Dendritic cell treated with granulocyte-macrophage colony-stimulating factor and Interleukin-4, amounts not matched to agents 40 ng/mL and 50 ng/mL, for 4 days (primary cell): ENCODE measurements around the gene ST6GALNAC5.

Experiments
- H3K27ac Mint-ChIP-seq: one replicate; pipeline ENCODE4 v1.8.0; 2022; ENCODE audit warnings: mild to moderate bottlenecking, mixed read lengths
- H3K27me3 Mint-ChIP-seq: one replicate; pipeline ENCODE4 v1.8.0; 2022; ENCODE audit warnings: mild to moderate bottlenecking, mixed read lengths
- H3K36me3 Mint-ChIP-seq: one replicate; pipeline ENCODE4 v1.8.0; 2022; ENCODE audit warnings: low read depth, mixed read lengths
- H3K4me1 Mint-ChIP-seq: one replicate; pipeline ENCODE4 v1.8.0; 2022; ENCODE audit warnings: low read depth, mixed read lengths
- H3K4me3 Mint-ChIP-seq: one replicate; pipeline ENCODE4 v1.8.0; 2022; ENCODE audit warnings: mild to moderate bottlenecking, moderate library complexity, mixed read lengths
- H3K9me3 Mint-ChIP-seq: one replicate; pipeline ENCODE4 v1.8.0; 2022; ENCODE audit warnings: mixed read lengths
- intact Hi-C: fragments of 100-400 bp; cut with micrococcal nuclease; formaldehyde crosslinking; loops from one replicate; pipeline ENCODE4 v1.15.0; 2022

Gene ST6GALNAC5

DNA sequence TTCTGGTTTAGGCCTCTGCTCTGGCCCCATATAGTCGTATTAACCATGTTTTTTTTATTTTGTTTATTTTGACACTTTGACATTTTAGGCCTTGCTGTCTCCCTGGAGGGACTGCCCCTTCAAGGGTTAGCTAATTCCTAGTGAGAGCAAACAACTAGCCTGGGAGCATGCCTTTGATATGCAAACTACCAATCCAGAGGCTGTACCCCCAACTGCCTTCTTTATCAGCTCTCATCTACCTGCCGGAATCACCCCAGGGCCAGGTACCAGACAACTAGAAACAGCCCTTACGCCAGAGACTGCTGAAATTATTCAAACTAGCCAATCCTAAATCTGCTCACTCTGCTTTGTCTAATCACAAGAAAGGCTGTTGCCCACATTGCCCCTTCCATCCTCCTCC lies 13.0 kb upstream of the ST6GALNAC5 start:
- intact Hi-C loops, result no loop called here
- H3K27me3 Mint-ChIP-seq, result peaks cover 6% of the 10 kb centered on the region
- no peaks in the 10 kb centered on the region for H3K4me1 Mint-ChIP-seq
- H3K4me3 Mint-ChIP-seq, result no peak overlapping the region
- no peak overlapping the region for H3K27ac Mint-ChIP-seq
- no peaks in the 10 kb centered on the region for H3K36me3 Mint-ChIP-seq
- no peaks in the 10 kb centered on the region for H3K9me3 Mint-ChIP-seq

DNA sequence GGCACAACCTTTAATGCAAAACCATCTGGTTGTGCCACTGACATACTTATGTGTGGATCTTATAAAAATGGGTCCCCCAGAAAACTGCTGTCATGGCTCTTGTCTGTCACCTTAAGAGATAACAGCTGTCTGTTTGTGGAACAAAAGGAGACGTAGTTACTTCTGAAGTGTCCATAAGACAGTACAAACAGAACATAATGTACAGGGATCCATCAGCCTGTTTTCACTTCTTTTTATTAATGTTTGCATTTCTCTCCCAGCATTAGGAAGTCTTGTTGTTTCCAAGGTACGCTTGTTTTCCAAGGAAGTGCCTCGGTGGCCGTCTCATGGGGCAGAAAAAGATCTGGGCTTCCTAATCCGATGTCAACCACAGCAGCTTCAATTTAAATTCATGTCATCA lies 11.2 kb upstream of the ST6GALNAC5 start:
- no peaks in the 10 kb centered on the region for H3K4me1 Mint-ChIP-seq
- no peaks in the 10 kb centered on the region for H3K9me3 Mint-ChIP-seq
- H3K36me3 Mint-ChIP-seq, result no peaks in the 10 kb centered on the region
- intact Hi-C loops, result no loop called here
- H3K4me3 Mint-ChIP-seq, result no peak overlapping the region
- H3K27ac Mint-ChIP-seq, result no peak overlapping the region
- peaks cover 6% of the 10 kb centered on the region for H3K27me3 Mint-ChIP-seq

DNA sequence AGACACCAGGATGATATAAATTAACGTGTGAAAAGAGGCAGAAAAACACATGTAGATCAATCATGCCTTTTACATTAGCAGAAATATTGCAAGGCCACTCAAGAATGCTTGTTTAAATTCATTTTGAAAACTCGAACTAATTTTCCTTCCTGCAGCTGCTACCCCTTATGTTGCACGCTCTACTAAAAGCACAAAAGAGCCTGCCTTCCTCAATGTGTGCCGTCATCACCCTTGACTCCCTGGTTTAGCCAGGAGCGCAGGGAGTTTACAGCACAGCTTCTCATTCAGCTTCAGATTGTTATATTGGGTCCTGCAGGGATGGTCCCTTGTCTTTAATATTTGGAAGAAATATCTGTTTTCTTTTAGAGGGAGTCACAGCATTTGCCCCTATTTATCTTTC lies 10.1 kb upstream of the ST6GALNAC5 start:
- H3K4me3 Mint-ChIP-seq, result no peak overlapping the region
- H3K36me3 Mint-ChIP-seq, result no peaks in the 10 kb centered on the region
- H3K9me3 Mint-ChIP-seq, result no peaks in the 10 kb centered on the region
- peaks cover 6% of the 10 kb centered on the region for H3K27me3 Mint-ChIP-seq
- intact Hi-C loops, result no loop called here
- H3K27ac Mint-ChIP-seq, result no peak overlapping the region
- no peaks in the 10 kb centered on the region for H3K4me1 Mint-ChIP-seq

DNA sequence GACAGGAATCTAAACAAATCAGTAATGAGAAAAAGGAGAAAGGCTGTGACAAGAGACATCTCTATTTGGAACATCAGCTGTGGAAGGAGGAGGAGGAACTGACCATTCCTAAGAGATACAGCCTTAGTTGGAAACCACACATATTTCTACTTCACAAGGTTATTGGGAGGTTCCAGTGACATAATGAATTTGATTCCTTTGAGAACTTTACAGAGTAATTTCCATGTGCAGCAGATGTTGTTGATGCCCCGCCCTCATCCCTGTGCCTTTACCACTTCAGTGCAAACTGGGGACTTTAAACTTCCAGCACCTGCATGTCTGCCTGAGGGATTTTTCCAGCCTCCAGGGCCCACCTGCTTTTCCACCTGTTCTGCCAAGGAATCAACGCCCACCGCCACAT lies 9.3 kb upstream of the ST6GALNAC5 start:
- Mint-ChIP-seq H3K9me3 (no peaks in the 10 kb centered on the region), H3K4me3 (no peak overlapping the region), H3K27me3 (peaks cover 11% of the 10 kb centered on the region), H3K4me1 (no peaks in the 10 kb centered on the region), H3K27ac (no peak overlapping the region), H3K36me3 (no peaks in the 10 kb centered on the region)
- intact Hi-C loops, result no loop called here

DNA sequence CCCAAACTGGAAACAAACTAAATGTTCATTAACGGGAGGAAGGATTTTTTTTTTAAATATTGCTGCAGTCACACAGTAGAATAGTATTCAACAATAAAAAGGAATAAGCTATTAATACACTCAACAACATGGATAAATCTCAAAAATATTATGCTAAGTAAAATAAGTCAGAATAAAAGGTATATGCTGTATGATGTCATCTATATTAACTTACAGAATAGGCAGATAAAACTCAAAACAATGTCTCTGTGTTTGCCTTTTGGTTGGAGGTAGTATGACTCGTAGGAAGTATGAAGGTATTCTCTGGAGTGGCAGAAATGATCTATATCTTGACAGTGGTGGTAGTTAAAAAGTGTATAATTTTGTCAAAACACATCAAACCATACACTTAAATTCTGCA lies 6.1 kb upstream of the ST6GALNAC5 start:
- H3K36me3 Mint-ChIP-seq, result no peaks in the 10 kb centered on the region
- no peak overlapping the region for H3K27ac Mint-ChIP-seq
- no peaks in the 10 kb centered on the region for H3K4me1 Mint-ChIP-seq
- H3K4me3 Mint-ChIP-seq, result no peak overlapping the region
- H3K27me3 Mint-ChIP-seq, result peaks cover 33% of the 10 kb centered on the region
- intact Hi-C loops, result no loop called here
- no peaks in the 10 kb centered on the region for H3K9me3 Mint-ChIP-seq

DNA sequence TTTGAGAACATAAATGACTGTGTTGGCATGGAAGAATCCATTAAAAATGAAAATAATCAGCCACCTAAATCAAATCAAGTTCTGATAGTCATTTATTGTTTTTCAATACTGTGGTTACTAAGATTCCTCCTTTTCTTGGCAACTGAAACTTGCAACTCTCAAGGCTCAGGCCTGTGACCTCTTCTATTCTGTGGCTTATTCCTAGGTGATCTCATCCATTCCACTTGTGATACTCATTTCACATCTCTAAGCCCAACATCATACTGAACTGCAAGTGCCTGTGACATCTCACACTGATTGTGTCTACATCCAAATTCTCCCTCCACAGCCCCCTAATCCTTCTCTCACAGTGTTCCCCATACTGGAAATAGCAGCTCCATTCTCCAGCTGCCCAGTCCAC lies 4.8 kb upstream of the ST6GALNAC5 start:
- Mint-ChIP-seq H3K9me3 (no peaks in the 10 kb centered on the region), H3K4me1 (peaks cover 4% of the 10 kb centered on the region), H3K27me3 (peaks cover 39% of the 10 kb centered on the region), H3K27ac (no peak overlapping the region), H3K36me3 (no peaks in the 10 kb centered on the region), H3K4me3 (no peak overlapping the region)
- intact Hi-C loops, result no loop called here

DNA sequence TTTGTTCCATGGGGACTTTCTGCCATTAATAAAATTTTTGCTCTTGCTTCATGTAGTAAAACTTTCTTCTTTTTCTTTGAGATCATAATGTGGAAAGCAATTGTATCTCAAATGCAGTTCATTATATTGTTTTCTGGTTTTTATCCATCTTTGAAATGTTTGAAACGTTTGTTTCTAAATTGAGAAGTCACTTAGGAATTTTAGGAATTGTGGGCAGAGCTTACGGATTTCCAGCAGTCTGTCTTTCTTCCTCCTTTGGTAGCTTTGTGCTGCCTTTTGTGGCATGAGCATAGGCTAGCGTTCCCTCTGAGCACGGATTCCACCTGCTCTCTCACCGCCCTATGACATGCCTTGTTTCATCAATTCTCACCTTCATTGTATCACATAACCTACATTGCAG lies 2.9 kb upstream of the ST6GALNAC5 start:
- no peaks in the 10 kb centered on the region for H3K9me3 Mint-ChIP-seq
- H3K36me3 Mint-ChIP-seq, result no peaks in the 10 kb centered on the region
- H3K27ac Mint-ChIP-seq, result no peak overlapping the region
- H3K4me1 Mint-ChIP-seq, result peaks cover 20% of the 10 kb centered on the region
- intact Hi-C loops, result no loop called here
- H3K4me3 Mint-ChIP-seq, result no peak overlapping the region
- H3K27me3 Mint-ChIP-seq, result peaks cover 54% of the 10 kb centered on the region

DNA sequence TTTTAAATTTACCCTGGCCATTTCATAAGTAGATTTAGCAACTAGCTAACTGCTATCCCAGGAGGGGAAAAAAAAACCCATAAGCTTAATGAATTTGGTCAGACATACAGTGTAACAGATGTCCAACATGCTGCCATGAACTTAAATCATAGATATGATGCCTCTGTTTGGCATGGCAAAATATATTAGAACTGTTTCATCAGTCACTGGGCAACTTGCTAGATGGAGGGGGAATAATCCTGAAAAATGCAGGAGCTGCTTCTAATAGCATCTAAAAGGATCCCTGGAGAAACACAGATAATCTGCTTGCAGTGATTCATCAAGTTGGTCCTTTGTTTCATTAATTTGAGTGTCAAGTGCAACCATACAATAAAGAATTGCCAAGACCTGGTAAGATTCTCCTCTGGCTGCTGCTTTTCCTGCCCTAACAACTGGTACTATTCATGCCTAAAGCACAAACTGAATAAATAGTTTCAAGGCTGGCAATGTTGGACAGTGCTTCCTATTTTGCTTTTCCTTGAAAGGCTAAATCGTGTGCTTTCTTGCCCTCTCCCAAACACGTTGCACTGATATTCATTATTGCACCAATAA lies 1.5 kb upstream of the ST6GALNAC5 start:
- Mint-ChIP-seq H3K4me1 (peaks cover 20% of the 10 kb centered on the region), H3K9me3 (no peaks in the 10 kb centered on the region), H3K4me3 (no peak overlapping the region), H3K27ac (no peak overlapping the region), H3K27me3 (peaks cover 67% of the 10 kb centered on the region), H3K36me3 (no peaks in the 10 kb centered on the region)
- intact Hi-C loops, result no loop called here

DNA sequence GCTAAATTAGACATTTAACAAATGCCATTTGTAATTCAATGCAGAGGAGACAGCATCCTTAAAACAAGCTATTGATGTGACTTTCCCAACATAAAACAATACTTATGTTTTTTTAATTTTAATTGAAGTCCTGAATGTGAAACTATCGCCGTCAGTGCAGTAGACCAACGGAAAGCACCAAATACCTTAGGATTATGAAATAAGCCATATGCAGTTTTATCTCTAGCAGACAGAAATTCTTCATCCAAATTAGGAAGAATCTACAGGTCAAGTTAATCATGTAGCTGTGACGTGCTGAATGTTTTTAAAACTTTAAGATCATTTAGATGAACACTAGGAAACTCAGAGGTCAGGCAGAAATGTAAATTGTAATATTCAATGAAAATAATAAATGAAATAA lies 714 bp upstream of the ST6GALNAC5 start:
- Mint-ChIP-seq H3K4me1 (peaks cover 21% of the 10 kb centered on the region), H3K9me3 (no peaks in the 10 kb centered on the region), H3K27me3 (peaks cover 74% of the 10 kb centered on the region), H3K4me3 (no peak overlapping the region), H3K36me3 (no peaks in the 10 kb centered on the region), H3K27ac (no peak overlapping the region)
- intact Hi-C loops, result no loop called here

DNA sequence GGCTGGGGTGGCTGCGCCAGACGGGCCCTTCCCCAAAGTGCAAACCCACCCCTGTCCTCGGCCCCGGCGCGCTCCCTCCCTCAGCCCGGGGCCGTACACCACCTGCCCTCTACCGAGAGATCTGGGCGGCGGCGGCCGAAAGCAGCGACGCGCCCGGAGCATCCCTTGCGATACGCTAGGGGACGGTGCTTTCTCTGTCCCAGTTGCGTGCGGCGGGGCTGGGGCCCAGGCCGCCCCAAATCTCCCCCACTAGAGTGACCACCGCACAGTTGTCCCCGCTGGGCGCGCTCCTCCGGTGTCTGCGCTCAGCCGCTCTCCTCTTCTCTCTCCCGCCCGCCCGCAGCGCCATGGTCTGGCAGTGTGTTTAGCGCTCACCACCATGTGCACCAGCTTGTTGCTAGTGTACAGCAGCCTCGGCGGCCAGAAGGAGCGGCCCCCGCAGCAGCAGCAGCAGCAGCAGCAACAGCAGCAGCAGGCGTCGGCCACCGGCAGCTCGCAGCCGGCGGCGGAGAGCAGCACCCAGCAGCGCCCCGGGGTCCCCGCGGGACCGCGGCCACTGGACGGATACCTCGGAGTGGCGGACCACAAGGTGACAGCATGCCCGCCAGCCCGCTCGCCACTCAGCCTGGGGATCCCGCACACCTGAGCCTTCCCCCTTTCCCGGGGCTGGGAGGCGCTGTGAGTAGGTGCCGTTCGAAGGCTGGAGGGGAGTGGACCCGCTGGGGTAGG lies 1.0 kb downstream of the ST6GALNAC5 start:
- intact Hi-C loops, result no loop called here
- H3K27me3 Mint-ChIP-seq, result peaks cover 72% of the 10 kb centered on the region
- H3K4me1 Mint-ChIP-seq, result peaks cover 28% of the 10 kb centered on the region
- H3K4me3 Mint-ChIP-seq, result peak overlapping the region; percentile 39
- H3K9me3 Mint-ChIP-seq, result peaks cover 7% of the 10 kb centered on the region
- H3K36me3 Mint-ChIP-seq, result no peaks in the 10 kb centered on the region
- H3K27ac Mint-ChIP-seq, result no peak overlapping the region

DNA sequence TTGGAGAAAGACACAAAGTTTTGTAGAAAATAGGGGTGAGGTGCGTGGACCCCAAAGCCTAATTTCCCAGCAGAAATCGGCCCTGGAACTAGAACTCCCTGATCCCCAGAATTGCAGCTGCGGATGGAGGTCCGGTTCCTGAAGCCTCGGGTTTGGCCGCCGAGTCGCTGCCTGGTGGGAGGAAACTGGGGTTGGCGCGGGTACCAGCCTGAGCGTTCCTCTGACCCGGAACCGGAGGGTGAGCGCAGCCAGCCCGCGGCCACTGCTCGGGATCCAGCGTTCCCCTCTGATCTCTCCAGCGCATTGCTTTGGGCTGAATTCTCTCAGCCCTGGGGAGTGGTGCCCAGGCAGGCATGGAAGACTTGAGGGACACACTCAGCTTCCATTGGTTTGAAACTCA lies 1.6 kb downstream of the ST6GALNAC5 start:
- Mint-ChIP-seq H3K4me3 (peak overlapping the region; percentile 2), H3K9me3 (peaks cover 8% of the 10 kb centered on the region), H3K36me3 (no peaks in the 10 kb centered on the region), H3K27ac (no peak overlapping the region), H3K4me1 (peaks cover 28% of the 10 kb centered on the region), H3K27me3 (peaks cover 70% of the 10 kb centered on the region)
- intact Hi-C loops, result no loop called here

DNA sequence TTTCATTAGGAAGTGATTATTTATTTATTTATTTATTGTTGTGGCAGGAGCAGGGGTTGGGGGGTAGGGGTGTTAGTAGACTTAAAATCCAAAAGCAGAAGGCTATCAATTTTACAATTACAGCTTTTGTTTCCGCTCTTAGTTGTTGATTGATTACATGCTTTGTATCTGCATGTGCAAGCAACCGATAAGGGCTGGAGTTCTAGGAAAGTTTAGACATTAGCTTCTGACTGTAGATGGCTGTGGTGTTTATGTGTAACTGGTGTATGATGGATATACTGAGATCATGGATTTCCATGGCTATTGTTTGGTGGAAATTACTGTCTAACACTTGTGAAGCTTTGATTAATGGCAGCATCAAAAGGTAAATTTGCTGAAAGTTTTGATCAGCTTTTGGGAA lies 2.8 kb downstream of the ST6GALNAC5 start:
- Mint-ChIP-seq H3K4me3 (no peak overlapping the region), H3K27me3 (peaks cover 65% of the 10 kb centered on the region), H3K9me3 (peaks cover 8% of the 10 kb centered on the region), H3K4me1 (peaks cover 28% of the 10 kb centered on the region), H3K27ac (no peak overlapping the region), H3K36me3 (no peaks in the 10 kb centered on the region)
- intact Hi-C loops, result no loop called here

DNA sequence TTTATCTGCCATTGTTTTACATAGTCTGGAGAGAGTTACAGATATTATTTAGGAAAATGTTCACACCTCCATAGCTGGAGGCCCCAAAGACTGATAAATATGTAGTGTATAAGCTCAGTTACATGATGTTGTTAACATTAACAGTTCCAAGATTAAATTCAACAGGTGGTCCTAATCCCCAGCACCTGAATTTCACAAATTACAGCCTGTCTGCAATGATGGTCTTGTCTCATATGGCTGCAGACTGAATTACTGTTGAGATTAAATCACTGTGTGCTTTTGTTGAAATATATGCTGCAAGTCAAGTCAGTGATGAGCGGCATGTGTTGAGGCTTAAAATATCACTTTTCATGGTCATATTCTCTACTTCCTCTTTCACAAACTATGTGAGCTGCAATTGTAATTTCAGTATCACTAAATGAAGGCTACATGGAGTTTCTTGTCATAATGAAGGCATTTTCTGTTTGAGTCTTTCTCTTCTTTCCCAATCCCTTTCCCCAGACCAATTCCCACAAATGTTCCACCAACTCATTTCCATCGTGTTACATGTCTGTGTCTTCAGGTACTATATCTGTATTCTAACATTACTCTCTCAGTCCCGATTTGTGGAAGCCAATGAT lies 4.2 kb downstream of the ST6GALNAC5 start:
- Mint-ChIP-seq H3K27me3 (peaks cover 52% of the 10 kb centered on the region), H3K9me3 (peaks cover 8% of the 10 kb centered on the region), H3K36me3 (no peaks in the 10 kb centered on the region), H3K4me1 (peaks cover 28% of the 10 kb centered on the region), H3K27ac (no peak overlapping the region), H3K4me3 (no peak overlapping the region)
- intact Hi-C loops, result no loop called here

DNA sequence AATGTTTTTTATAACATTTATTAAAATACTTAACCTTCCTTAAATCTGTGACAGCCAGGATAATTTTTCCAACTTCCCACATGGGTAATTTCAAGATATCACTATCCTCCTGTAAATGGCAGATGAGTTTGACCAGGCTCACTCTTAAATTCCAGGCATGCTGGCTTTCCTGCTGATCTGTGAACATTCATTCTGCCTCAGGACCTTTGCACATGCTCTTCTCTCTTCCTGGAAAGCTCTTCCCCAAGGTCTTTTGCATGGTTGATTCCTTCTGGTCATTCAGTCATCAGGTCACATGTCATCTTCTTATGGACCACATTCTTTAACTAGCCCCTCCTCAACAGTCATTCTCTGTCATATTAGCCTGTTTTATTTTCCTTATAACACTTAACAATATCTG lies 5.7 kb downstream of the ST6GALNAC5 start:
- no peaks in the 10 kb centered on the region for H3K36me3 Mint-ChIP-seq
- H3K4me1 Mint-ChIP-seq, result peaks cover 19% of the 10 kb centered on the region
- H3K27ac Mint-ChIP-seq, result no peak overlapping the region
- intact Hi-C loops, result no loop called here
- H3K9me3 Mint-ChIP-seq, result peaks cover 8% of the 10 kb centered on the region
- no peak overlapping the region for H3K4me3 Mint-ChIP-seq
- peaks cover 42% of the 10 kb centered on the region for H3K27me3 Mint-ChIP-seq
